Measurements from ENCODE around the gene TTC33.

TTC33 gene

DNA sequence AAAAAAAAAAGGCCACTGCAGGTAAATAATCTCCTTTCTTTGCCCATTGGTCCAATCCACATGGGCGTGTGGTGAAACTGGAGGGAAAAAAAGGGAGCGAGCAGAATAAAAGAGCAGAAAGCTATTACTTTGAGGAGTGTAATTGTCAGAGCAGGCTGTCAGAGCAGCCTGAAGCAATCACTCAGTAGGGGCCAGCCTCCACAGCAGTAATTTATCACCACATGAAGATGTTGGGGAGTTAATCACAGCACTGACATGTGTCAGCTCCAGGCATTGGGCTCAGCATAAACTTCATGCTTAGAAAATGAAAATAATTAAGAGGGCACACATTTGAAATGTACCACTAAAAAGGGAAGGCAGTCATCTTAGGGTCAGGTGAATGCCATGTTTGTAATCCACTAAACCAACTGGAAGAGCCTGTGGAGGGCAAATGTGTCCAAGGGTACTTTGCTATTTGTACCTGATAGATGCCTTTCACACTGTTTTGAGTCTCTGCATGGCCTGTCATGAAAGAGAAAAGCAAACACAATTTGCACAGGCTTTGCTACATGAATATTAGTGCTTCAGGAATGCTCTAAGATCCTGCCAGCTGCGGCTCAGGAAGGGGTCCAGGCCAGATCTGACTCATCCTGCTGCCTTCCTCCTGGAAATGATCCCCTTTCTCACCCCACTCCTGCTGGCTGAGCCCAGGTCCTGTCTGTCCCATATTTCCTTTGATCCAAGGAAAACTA is 79.0 kb downstream of the TTC33 start:
- no peak overlapping the region for H3K9ac ChIP-seq (ENCODE audit: insufficient read length)

DNA sequence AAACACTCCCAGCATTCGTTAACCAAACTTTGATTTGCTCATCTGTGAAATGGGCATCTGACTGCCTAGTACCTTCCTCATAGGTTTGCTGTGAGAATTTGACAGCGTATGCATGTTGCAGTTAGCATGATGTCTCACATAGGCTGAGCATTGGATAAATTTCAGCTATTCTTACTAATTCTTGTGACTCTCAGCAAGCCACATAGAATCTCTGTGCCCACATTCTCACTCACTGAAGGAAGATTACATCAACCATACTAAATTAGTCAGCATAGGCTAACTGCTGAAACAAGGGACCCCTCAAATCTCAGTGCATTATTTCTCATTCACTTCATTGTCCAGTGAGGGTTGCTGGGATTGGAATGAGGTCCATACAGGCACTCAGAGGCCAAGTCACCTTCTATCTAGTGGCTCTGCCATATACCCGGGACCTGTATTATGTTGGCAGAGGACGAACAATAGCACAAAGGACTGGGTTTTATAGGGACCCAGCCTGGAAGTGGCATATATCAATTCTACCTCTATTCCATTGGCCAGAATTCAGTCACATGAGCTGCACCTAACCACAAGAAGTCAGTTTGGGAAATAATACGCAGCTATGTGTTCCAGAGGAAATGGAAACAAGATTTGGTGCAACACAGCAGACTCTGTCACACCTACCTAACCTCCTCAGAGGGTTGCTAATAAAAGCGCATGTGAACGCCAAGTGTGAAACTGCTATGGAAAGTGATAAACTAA is 80.2 kb downstream of the TTC33 start:
- H3K27ac ChIP-seq: no peak overlapping the region
- H3K36me3 ChIP-seq (ENCODE audit: insufficient read depth, low read length): no peaks in the 10 kb centered on the region
- no peak overlapping the region for H3K9ac ChIP-seq (ENCODE audit: insufficient read length)
- TF ChIP-seq POLR2AphosphoS5 (IDR thresholded peaks at IDR 0.05; ENCODE audit: borderline replicate concordance, low read depth, low read length) (no peak), FOXP2 (optimal IDR thresholded peaks at IDR 0.05; ENCODE audit: control extremely low read depth, extremely low read length, insufficient read depth) (no peak), EZH2 (IDR thresholded peaks at IDR 0.05) (no peak)
- no peak for DNase-seq (ENCODE audit: low read depth, low spot score)
- H3K9me3 ChIP-seq (ENCODE audit: low read depth, low read length): no peaks in the 10 kb centered on the region
- no peak overlapping the region for H3K4me3 ChIP-seq

More for the DNA sequence above, 79.0 kb downstream of the TTC33 start:
- no peaks in the 10 kb centered on the region for H3K9me3 ChIP-seq (ENCODE audit: low read depth, low read length)
- H3K4me3 ChIP-seq: no peak overlapping the region
- DNase-seq (ENCODE audit: low read depth, low spot score): no peak
- no peak for TF ChIP-seq FOXP2 (optimal IDR thresholded peaks at IDR 0.05; ENCODE audit: control extremely low read depth, extremely low read length, insufficient read depth)
- no peak for TF ChIP-seq POLR2AphosphoS5 (IDR thresholded peaks at IDR 0.05; ENCODE audit: borderline replicate concordance, low read depth, low read length)
- no peak for TF ChIP-seq EZH2 (IDR thresholded peaks at IDR 0.05)
- no peak overlapping the region for H3K27ac ChIP-seq
- no peaks in the 10 kb centered on the region; the same call in 1 of the 2 replicates for H3K36me3 ChIP-seq (ENCODE audit: insufficient read depth, low read length)

DNA sequence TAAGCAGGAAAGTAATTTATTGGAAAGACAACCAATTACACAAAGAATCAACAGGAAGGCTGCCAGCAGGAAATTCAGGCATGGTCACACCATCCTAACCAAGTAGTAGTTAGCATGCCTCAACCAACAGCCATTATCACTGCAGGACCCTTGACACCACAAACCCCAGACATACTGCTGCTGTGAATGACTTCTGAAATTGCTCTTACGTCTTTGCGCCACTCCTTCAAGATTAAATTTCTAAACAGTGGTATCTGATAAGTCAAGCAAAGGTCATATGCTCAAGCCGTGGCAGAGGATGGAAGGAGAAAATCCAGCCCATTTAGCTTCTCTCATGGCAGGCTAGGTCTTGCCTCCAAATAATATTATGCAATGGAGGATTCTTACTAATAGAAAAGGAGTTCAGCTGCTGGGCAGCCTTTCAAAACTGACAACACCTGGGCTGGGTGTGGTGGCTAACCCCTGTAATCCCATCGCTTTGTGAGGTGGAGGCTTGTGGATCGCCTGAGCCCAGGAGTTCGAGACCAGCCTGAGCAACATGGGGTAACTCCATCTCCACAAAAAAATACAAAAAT is 81.0 kb downstream of the TTC33 start:
- no peak for DNase-seq (ENCODE audit: low read depth, low spot score)
- TF ChIP-seq POLR2AphosphoS5 (IDR thresholded peaks at IDR 0.05; ENCODE audit: borderline replicate concordance, low read depth, low read length) (no peak), EZH2 (IDR thresholded peaks at IDR 0.05) (no peak), FOXP2 (optimal IDR thresholded peaks at IDR 0.05; ENCODE audit: control extremely low read depth, extremely low read length, insufficient read depth) (no peak)
- Histone ChIP-seq H3K27ac (no peak overlapping the region), H3K36me3 (ENCODE audit: insufficient read depth, low read length) (no peaks in the 10 kb centered on the region), H3K4me3 (no peak overlapping the region), H3K9me3 (ENCODE audit: low read depth, low read length) (no peaks in the 10 kb centered on the region), H3K9ac (ENCODE audit: insufficient read length) (no peak overlapping the region)

DNA sequence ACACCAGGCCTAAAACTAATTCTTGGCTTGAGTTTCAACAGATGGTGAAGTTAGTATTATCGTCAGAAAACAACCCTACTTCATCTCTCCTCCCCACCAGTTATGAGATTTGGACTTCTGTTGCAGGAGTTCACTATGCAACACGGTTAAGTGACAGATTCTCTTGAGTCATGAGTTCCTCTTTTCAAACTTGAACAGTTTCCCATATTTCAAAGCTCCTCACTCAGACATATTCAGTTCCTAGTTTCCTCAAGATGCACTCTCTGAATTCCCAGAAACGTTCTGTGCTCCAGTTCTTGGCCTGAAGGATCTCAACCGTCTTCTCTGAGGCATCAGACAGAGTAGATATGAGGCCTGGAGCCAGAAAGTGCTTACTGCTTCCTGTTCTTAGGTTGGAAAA is 83.3 kb downstream of the TTC33 start:
- H3K9me3 ChIP-seq (ENCODE audit: low read depth, low read length): no peaks in the 10 kb centered on the region
- no peak for DNase-seq (ENCODE audit: low read depth, low spot score)
- no peak overlapping the region for H3K4me3 ChIP-seq
- no peak overlapping the region for H3K9ac ChIP-seq (ENCODE audit: insufficient read length)
- no peaks in the 10 kb centered on the region for H3K36me3 ChIP-seq (ENCODE audit: insufficient read depth, low read length)
- no peak overlapping the region for H3K27ac ChIP-seq
- TF ChIP-seq EZH2 (IDR thresholded peaks at IDR 0.05): no peak
- TF ChIP-seq FOXP2 (optimal IDR thresholded peaks at IDR 0.05; ENCODE audit: control extremely low read depth, extremely low read length, insufficient read depth): no peak
- no peak for TF ChIP-seq POLR2AphosphoS5 (IDR thresholded peaks at IDR 0.05; ENCODE audit: borderline replicate concordance, low read depth, low read length)

DNA sequence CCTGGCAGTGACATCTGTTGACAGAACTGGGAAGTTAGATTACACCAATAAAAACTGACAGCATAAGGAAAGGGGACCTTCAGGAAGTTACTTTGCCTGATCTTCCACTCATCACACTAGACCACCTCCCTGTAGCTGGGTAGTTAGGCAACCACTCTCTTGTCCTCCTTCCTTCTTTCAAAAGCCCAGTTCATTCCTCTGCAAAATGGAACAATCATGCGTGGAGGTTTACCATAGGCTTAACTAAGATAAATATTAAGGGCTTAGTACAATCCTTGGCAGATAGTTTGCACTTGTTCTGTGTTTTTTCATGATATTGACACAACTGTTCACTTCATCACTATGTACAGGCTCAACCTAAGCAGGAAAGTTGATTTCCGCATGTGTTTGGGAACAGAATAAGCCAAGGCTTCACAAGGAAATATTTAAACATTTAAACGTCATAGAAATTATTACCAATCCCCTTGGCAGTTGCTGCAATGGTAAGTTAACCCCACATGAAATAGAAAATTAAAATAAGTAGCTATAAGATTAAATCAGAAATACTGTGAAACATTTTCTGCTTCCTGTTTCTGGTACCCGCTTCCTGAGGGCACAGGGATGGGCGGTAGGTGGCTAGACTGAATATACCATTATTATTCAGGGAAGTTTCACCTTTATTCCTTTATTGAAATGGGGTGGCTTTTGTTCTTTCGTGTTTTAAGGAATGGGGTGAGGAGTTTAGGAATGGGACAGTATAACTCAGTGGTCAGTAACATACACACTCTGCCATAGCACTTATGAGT is 86.0 kb downstream of the TTC33 start:
- no peak for TF ChIP-seq POLR2AphosphoS5 (IDR thresholded peaks at IDR 0.05; ENCODE audit: borderline replicate concordance, low read depth, low read length)
- TF ChIP-seq FOXP2 (optimal IDR thresholded peaks at IDR 0.05; ENCODE audit: control extremely low read depth, extremely low read length, insufficient read depth): no peak
- no peak for TF ChIP-seq EZH2 (IDR thresholded peaks at IDR 0.05)
- no peak overlapping the region for H3K27ac ChIP-seq
- no peak overlapping the region for H3K9ac ChIP-seq (ENCODE audit: insufficient read length)
- no peaks in the 10 kb centered on the region for H3K36me3 ChIP-seq (ENCODE audit: insufficient read depth, low read length)
- H3K9me3 ChIP-seq (ENCODE audit: low read depth, low read length): no peaks in the 10 kb centered on the region
- no peak overlapping the region for H3K4me3 ChIP-seq
- DNase-seq (ENCODE audit: low read depth, low spot score): no peak

DNA sequence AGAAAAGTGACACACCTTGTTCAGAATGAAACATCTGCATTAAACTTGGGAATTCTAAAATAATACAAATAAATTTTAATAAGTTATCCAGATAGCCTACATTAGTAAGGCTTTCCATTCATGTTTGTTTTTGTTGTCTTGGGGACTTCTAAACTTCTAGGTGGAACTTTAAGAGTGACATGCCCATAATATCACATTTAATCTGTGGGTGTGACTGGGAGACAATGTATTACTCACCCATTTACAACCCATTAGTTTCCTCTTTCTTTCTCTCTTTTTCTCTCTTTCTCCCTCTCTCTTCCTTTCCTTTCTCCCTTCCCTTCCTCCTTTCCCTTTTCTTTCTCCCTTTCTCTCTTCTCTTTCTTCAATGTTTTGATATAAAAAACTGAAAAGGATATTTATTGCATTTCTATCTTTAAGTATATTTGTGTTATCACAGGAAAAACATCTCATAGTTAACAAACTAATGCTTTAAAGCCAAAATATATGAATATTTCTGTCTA is 88.5 kb downstream of the TTC33 start:
- TF ChIP-seq EZH2 (IDR thresholded peaks at IDR 0.05) (no peak), POLR2AphosphoS5 (IDR thresholded peaks at IDR 0.05; ENCODE audit: borderline replicate concordance, low read depth, low read length) (no peak), FOXP2 (optimal IDR thresholded peaks at IDR 0.05; ENCODE audit: control extremely low read depth, extremely low read length, insufficient read depth) (no peak)
- Histone ChIP-seq H3K27ac (no peak overlapping the region), H3K36me3 (ENCODE audit: insufficient read depth, low read length) (no peaks in the 10 kb centered on the region), H3K9ac (ENCODE audit: insufficient read length) (no peak overlapping the region), H3K4me3 (no peak overlapping the region), H3K9me3 (ENCODE audit: low read depth, low read length) (no peaks in the 10 kb centered on the region)
- no peak for DNase-seq (ENCODE audit: low read depth, low spot score)

DNA sequence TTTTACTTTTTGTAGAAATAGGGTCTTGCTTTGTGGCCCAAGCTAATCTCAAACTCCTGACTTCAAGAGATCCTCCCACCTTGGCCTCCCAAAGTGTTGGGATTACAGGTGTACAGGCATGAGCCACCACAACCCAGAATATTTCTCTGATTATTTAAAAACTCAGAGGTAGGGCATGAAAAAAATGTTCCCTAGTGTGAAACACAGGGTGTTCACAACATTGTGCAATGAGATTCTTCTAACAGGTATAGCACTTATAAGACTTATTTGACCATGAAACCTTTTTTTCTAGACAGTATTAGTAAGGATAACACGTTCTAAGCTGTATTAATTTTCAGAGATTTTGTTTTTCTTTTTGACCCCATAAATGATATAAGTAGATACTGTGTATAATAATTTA is 89.1 kb downstream of the TTC33 start:
- no peak for DNase-seq (ENCODE audit: low read depth, low spot score)
- no peak overlapping the region for H3K9ac ChIP-seq (ENCODE audit: insufficient read length)
- TF ChIP-seq EZH2 (IDR thresholded peaks at IDR 0.05) (no peak), POLR2AphosphoS5 (IDR thresholded peaks at IDR 0.05; ENCODE audit: borderline replicate concordance, low read depth, low read length) (no peak), FOXP2 (optimal IDR thresholded peaks at IDR 0.05; ENCODE audit: control extremely low read depth, extremely low read length, insufficient read depth) (no peak)
- H3K27ac ChIP-seq: no peak overlapping the region
- no peak overlapping the region for H3K4me3 ChIP-seq
- no peaks in the 10 kb centered on the region for H3K9me3 ChIP-seq (ENCODE audit: low read depth, low read length)
- H3K36me3 ChIP-seq (ENCODE audit: insufficient read depth, low read length): no peaks in the 10 kb centered on the region

Data from SK-N-MC (cell line).